AG08396 (cell line): ENCODE results near the gene GNG13.
"Not testable (repeated sequence)": the region's sequence is repeated elsewhere in the genome, so short reads cannot be mapped to it uniquely, and the experiment has no call there.

Experiments used
- DNase-seq: peaks from one replicate; pipeline ENCODE4 v3.0.0; 2012; ENCODE audit warnings: low spot score, mixed read lengths

GNG13 gene

GRCh38 chr16:776824-777223 lies 23.7 kb downstream of the GNG13 start:
- no peak for DNase-seq

GRCh38 chr16:776298-776697 lies 24.2 kb downstream of the GNG13 start:
- DNase-seq: not testable (repeated sequence)

GRCh38 chr16:775236-775796 lies 25.2 kb downstream of the GNG13 start:
- no peak for DNase-seq

- DNase-seq: no peak
These were observed 26.2 kb downstream of the GNG13 start for GRCh38 chr16:774086-775001.

GRCh38 chr16:772959-773358 lies 27.6 kb downstream of the GNG13 start:
- DNase-seq: no peak

- no peak for DNase-seq
These were observed 30.1 kb downstream of the GNG13 start for GRCh38 chr16:770411-770810.

DNA sequence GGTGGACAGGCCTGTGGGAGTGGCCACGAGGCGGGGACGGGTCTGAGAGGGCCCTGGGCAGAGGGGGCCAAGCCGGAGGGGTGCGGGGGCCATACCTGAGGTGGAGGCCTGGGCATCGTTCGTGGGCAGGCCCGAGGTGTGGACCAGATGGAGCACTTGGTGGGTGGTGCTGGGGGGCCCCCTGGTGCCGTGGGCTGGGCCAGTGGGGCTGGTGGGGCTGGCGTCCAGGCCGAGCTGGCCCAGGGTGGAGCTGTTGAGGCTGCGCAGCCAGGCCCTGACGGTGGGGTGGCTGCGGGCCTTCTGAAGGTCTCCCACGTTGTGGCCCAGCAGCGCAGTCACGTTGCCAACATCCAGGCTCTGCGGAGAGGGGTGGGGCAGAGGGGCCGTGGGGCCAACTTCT lies 30.6 kb downstream of the GNG13 start:
- DNase-seq: no peak

GRCh38 chr16:769184-769784 lies 31.2 kb downstream of the GNG13 start:
- no peak for DNase-seq

GRCh38 chr16:768428-768827 lies 32.1 kb downstream of the GNG13 start:
- DNase-seq: no peak

DNA sequence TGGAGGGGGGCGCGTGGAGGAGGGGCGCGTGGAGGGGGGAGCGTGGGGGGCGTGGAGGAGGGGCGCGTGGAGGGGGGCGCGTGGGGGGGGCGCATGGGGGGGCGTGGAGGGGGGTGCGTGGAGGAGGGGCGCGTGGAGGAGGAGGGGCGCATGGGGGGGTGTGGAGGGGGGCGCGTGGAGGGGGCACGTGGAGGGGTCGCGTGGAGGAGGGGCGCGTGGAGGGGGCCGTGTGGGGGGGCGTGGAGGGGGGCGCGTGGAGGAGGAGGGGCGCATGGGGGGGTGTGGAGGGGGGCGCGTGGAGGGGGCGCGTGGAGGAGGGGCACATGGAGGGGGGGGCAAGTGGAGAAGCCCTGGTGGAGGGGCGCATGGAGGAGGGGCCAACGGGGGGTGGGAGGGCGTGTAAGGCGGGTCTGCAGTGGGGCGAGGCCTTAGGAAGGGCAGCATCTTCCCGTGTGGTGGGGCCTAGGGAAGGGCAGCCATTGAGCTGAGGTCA lies 32.7 kb downstream of the GNG13 start:
- no peak for DNase-seq

- DNase-seq: no peak
These were observed 33.5 kb downstream of the GNG13 start for GRCh38 chr16:766820-767640.

GRCh38 chr16:766008-766819 lies 34.3 kb downstream of the GNG13 start:
- no peak for DNase-seq

GRCh38 chr16:765488-765865 lies 35.1 kb downstream of the GNG13 start:
- no peak for DNase-seq

DNA sequence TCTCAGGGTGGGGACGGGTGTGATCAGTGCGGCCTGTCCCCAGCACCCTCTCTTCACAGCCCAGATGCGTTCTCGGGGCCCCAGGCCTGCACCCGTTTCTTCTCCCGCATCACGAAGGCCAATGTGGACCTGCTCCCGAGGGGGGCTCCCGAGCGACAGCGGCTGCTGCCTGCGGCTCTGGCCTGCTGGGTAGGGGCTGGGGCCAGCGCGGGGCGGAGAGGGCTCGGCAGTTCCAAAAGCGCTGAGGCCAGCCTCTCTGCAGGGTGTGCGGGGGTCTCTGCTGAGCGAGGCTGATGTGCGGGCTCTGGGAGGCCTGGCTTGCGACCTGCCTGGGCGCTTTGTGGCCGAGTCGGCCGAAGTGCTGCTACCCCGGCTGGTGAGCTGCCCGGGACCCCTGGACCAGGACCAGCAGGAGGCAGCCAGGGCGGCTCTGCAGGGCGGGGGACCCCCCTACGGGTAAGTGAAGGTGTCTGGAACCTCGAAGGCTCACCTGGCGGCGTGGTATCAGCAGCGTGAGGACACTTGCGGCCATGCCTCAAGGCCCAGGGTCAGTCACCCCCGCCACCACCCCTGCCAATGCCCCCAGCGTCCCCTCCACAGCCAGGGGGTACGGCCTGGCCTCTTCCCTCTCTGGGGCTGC lies 35.6 kb downstream of the GNG13 start:
- DNase-seq: no peak

- DNase-seq: no peak
These were observed 36.3 kb downstream of the GNG13 start for GRCh38 chr16:764184-764750.

DNA sequence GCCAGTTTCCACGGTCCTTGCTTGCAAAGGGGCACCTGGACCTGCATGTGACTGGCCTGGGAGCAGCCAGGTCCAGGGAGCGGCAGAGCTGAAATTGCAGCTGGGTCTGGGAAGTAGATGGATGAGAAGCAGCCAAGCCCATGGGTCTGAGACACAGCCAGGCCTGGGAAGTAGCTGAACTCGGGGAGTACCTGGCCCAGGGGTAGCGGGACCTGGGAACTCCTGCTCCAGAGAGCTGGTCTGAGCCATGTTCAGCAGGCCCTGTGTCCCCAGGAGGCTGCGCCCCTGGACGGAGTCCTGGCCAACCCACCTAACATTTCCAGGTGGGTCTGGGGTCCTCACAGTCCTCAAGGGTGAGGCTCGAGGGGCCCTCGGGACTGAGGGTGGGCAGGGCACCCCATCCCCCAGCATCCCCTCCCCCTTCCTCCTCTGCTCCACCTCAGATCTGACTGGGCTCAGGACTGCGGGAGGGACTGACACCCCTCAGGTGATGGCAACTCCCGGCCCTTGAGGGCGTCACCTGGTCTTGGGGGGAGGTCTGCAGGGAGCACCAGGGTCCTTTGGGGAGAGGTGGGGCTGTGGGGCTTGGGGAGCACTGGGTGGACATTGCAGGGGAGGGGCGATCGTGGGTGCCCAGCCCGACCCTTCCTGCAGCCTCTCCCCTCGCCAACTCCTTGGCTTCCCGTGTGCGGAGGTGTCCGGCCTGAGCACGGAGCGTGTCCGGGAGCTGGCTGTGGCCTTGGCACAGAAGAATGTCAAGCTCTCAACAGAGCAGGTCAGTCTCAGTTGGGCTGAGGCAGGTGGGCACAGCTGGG lies 37.0 kb downstream of the GNG13 start:
- no peak for DNase-seq

GRCh38 chr16:762595-763268 lies 37.8 kb downstream of the GNG13 start:
- DNase-seq: no peak

DNA sequence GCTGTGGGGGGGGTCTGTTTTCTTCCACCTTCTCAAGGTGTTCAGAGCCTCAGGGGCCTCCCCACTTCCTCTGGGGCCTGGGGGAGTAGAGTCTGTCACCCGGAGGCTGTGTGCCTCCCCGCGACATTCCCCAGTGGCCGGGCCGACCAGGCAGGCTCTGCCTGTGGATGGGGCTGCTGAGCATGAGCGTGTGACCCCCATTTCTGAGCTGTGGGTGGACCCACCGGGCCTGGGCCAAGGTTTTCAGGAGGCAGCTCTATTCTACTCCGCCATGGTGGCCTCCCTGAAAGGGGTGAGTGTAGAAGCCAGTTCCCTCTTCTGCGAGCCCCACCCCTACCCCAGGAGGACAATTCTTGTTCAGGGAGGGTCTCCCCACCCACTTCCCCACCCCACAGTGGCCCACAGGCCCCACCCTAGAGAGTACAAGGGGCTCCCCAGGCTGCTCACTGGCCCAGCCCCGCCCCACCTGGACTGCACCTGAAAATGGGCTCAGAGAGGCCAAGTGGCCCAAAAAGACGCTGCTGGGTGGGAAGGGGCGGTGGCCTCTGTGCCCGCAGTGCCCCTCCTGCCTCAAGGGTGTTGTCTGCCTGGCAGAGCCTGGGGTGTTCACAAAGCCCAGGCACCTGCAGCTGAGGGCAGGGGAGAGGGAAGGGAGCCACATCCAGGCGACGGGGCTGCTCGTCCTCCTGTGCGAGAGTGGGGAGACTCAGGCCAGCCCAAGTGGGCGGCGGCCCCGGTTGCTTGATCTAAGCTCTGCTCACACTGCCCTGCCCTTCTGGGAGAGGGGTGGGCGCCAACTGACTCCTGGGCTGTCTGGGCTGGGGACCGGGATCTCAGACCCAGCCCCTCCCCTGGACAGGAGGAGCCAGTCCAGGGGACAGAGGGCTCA lies 38.7 kb downstream of the GNG13 start:
- DNase-seq: no peak
